GM23338 (cell line): ENCODE measurements around the gene GRN.

ENCODE experiments used
- CREB1 ChIP-seq: fragments of 250-450 bp; sonication (Bioruptor Pico); IDR thresholded peaks from 2 replicates; pipeline ENCODE4 v1.5.0; 2020; ENCODE audit warnings: low read depth, mild to moderate bottlenecking, moderate library complexity
- CTCF ChIP-seq, 2 experiments: fragments of 200-600 bp in 1 of 2; sonication (generic) in 1 of 2; conservative IDR thresholded peaks; 2 replicates each; pipeline versions ENCODE4 v1.5.1 to v1.6.1; 2016 to 2017; ENCODE audit warnings: antibody characterized with exemption in 2 of 2, low read depth in 2 of 2, mild to moderate bottlenecking in 2 of 2, moderate library complexity in 1 of 2
- ETS1 ChIP-seq: IDR thresholded peaks from 2 replicates; pipeline ENCODE4 v1.6.1; 2016; ENCODE audit warnings: antibody characterized with exemption
- EZH2 ChIP-seq: fragments of 200-600 bp; sonication (generic); IDR thresholded peaks from one replicate; pipeline ENCODE4 v1.8.0; 2017; ENCODE audit warnings: antibody characterized with exemption, mild to moderate bottlenecking, low read depth; ENCODE audit not compliant: unreplicated experiment
- EZH2phosphoT487 ChIP-seq: fragments of 200-600 bp; sonication (generic); IDR thresholded peaks from one replicate; pipeline ENCODE4 v1.8.1; 2018; ENCODE audit warnings: antibody characterized with exemption; ENCODE audit not compliant: unreplicated experiment
- JUNB ChIP-seq: IDR thresholded peaks from one replicate; pipeline ENCODE4 v1.6.1; 2016; ENCODE audit warnings: antibody characterized with exemption; ENCODE audit not compliant: unreplicated experiment
- POLR2AphosphoS5 ChIP-seq: IDR thresholded peaks from 2 replicates; pipeline ENCODE4 v1.6.1; 2016; ENCODE audit warnings: antibody characterized with exemption, low read depth
- REST ChIP-seq: IDR thresholded peaks from one replicate; pipeline ENCODE4 v1.6.1; 2018; ENCODE audit warnings: antibody characterized with exemption; ENCODE audit not compliant: unreplicated experiment
- STAT1 ChIP-seq: IDR thresholded peaks from one replicate; pipeline ENCODE4 v1.6.1; 2016; ENCODE audit warnings: antibody characterized with exemption; ENCODE audit not compliant: unreplicated experiment
- ZNF114 ChIP-seq: fragments of 250-450 bp; sonication (Bioruptor Pico); IDR thresholded peaks from 2 replicates; pipeline ENCODE4 v1.5.0; 2020; ENCODE audit warnings: mild to moderate bottlenecking, moderate library complexity
- ZNF331 ChIP-seq: fragments of 250-450 bp; sonication (Bioruptor Pico); IDR thresholded peaks from 2 replicates; pipeline ENCODE4 v1.5.0; 2020; ENCODE audit warnings: low read depth, mild to moderate bottlenecking, moderate library complexity
- ZNF462 ChIP-seq: fragments of 250-450 bp; sonication (Bioruptor Pico); IDR thresholded peaks from 2 replicates; pipeline ENCODE4 v1.5.0; 2020; ENCODE audit warnings: mild to moderate bottlenecking, moderate library complexity

GRCh38 chr17:44331249-44331760 is 13.8 kb upstream of the GRN start:
- TF ChIP-seq POLR2AphosphoS5 (no peak), CTCF (conservative IDR thresholded peaks at IDR 0.05; ENCODE audit: low read depth in 2 of 2) (peak; percentile 80 to 87), EZH2phosphoT487 (no peak), EZH2 (no peak), ETS1 (no peak), REST (no peak), CREB1 (CRISPR knock-in tag) (no peak), JUNB (no peak), STAT1 (no peak), ZNF462 (CRISPR knock-in tag) (no peak), ZNF331 (CRISPR knock-in tag) (no peak), ZNF114 (no peak)
